Liver (tissue), 9 donors: Measurements from ENCODE around the gene SH2D6. TPM values are rescaled to one million over a fixed set of nuclear protein-coding genes. Genes with fewer than 3 reads are reported as not detected.

ENCODE experiments used
- DNase-seq: peaks from one replicate; pipeline ENCODE4 v3.0.0-alpha.2; 2017; ENCODE audit warnings: low spot score
- H3K27ac ChIP-seq, 2 donors: one replicate each; pipeline ENCODE4 v1.7.0; 2013; ENCODE audit warnings: inconsistent platforms in 2 of 2, low read length in 2 of 2, control low read depth in 1 of 2, low read depth in 1 of 2, mild to moderate bottlenecking in 1 of 2
- H3K27me3 ChIP-seq, 4 donors: one replicate each; pipeline versions ENCODE4 v1.6.1 to v1.7.0; 2013; ENCODE audit warnings: low read length in 3 of 4, inconsistent platforms in 1 of 4, mild to moderate bottlenecking in 1 of 4, moderate library complexity in 1 of 4; ENCODE audit not compliant: control insufficient read depth in 4 of 4, insufficient read depth in 4 of 4
- H3K36me3 ChIP-seq, 4 donors: one replicate each; pipeline versions ENCODE4 v1.6.1 to v1.7.0; 2013; ENCODE audit warnings: low read length in 3 of 4, mild to moderate bottlenecking in 3 of 4, low read depth in 1 of 4, moderate library complexity in 1 of 4; ENCODE audit not compliant: control insufficient read depth in 4 of 4, insufficient read depth in 3 of 4
- H3K4me1 ChIP-seq, 4 donors: one replicate each; pipeline versions ENCODE4 v1.6.1 to v1.7.0; 2013; ENCODE audit warnings: low read length in 3 of 4, mild to moderate bottlenecking in 3 of 4, moderate library complexity in 1 of 4; ENCODE audit not compliant: control insufficient read depth in 4 of 4, insufficient read depth in 4 of 4
- H3K4me3 ChIP-seq, 3 donors: one replicate each; pipeline versions ENCODE4 v1.6.1 to v1.7.0; 2013; ENCODE audit warnings: low read length in 3 of 3, control low read depth in 1 of 3, low read depth in 1 of 3, mild to moderate bottlenecking in 1 of 3
- H3K9ac ChIP-seq, 2 donors: one replicate each; pipeline ENCODE4 v1.7.0; 2013; ENCODE audit warnings: low read length in 2 of 2, mild to moderate bottlenecking in 2 of 2, moderate library complexity in 2 of 2, control low read depth in 1 of 2, low read depth in 1 of 2
- H3K9me3 ChIP-seq, 4 donors: one replicate each; pipeline versions ENCODE4 v1.6.1 to v1.7.0; 2013; ENCODE audit warnings: low read length in 3 of 4; ENCODE audit not compliant: control insufficient read depth in 4 of 4
- ATF3 ChIP-seq: IDR thresholded peaks from 2 replicates; pipeline ENCODE4 v1.6.1; 2016; ENCODE audit warnings: antibody characterized with exemption
- CTCF ChIP-seq: fragments of 150-350 bp; IDR thresholded peaks from 2 replicates; pipeline ENCODE4 v1.5.1; 2017; ENCODE audit warnings: improper control_type of control experiment, low read depth, low read length; ENCODE audit not compliant: missing input control
- EGR1 ChIP-seq, 2 donors: IDR thresholded peaks; 2 replicates each; pipeline ENCODE4 v1.6.1; 2016 to 2018; ENCODE audit warnings: antibody characterized with exemption in 2 of 2, low read depth in 2 of 2
- FOXA1 ChIP-seq: IDR thresholded peaks from 2 replicates; pipeline ENCODE4 v1.6.1; 2016; ENCODE audit warnings: antibody characterized with exemption
- FOXA2 ChIP-seq: IDR thresholded peaks from 2 replicates; pipeline ENCODE4 v1.6.1; 2016; ENCODE audit warnings: antibody characterized with exemption
- GABPA ChIP-seq, 2 donors: IDR thresholded peaks in 1 of 2; conservative IDR thresholded peaks in 1 of 2; 2 replicates each; pipeline ENCODE4 v1.6.1; 2016; ENCODE audit warnings: antibody characterized with exemption in 2 of 2, mild to moderate bottlenecking in 1 of 2, moderate library complexity in 1 of 2
- HNF4A ChIP-seq, 2 donors: conservative IDR thresholded peaks; 2 replicates each; pipeline ENCODE4 v1.6.1; 2016; ENCODE audit warnings: antibody characterized with exemption in 2 of 2, mild to moderate bottlenecking in 2 of 2
- HNF4G ChIP-seq: IDR thresholded peaks from 2 replicates; pipeline ENCODE4 v1.6.1; 2016; ENCODE audit warnings: antibody characterized with exemption
- JUND ChIP-seq, 2 donors: IDR thresholded peaks; 2 replicates each; pipeline ENCODE4 v1.6.1; 2016; ENCODE audit warnings: antibody characterized with exemption in 2 of 2
- MAX ChIP-seq: IDR thresholded peaks from 2 replicates; pipeline ENCODE4 v1.6.1; 2016; ENCODE audit warnings: antibody characterized with exemption
- NR2F2 ChIP-seq: IDR thresholded peaks from 2 replicates; pipeline ENCODE4 v1.6.1; 2016; ENCODE audit warnings: antibody characterized with exemption
- RAD21 ChIP-seq, 2 donors: IDR thresholded peaks; 2 replicates each; pipeline ENCODE4 v1.6.1; 2016; ENCODE audit warnings: antibody characterized with exemption in 2 of 2, mild to moderate bottlenecking in 2 of 2
- REST ChIP-seq: IDR thresholded peaks from 2 replicates; pipeline ENCODE4 v1.6.1; 2016; ENCODE audit warnings: antibody characterized with exemption, mild to moderate bottlenecking
- RXRA ChIP-seq, 2 donors: IDR thresholded peaks; 2 replicates each; pipeline ENCODE4 v1.6.1; 2017 to 2018; ENCODE audit warnings: antibody characterized with exemption in 2 of 2, mild to moderate bottlenecking in 1 of 2
- SP1 ChIP-seq: IDR thresholded peaks from 2 replicates; pipeline ENCODE4 v1.6.1; 2018; ENCODE audit warnings: antibody characterized with exemption, mild to moderate bottlenecking
- TAF1 ChIP-seq: conservative IDR thresholded peaks from 2 replicates; pipeline ENCODE4 v1.6.1; 2016; ENCODE audit warnings: antibody characterized with exemption, mild to moderate bottlenecking
- YY1 ChIP-seq: IDR thresholded peaks from 2 replicates; pipeline ENCODE4 v1.6.1; 2016; ENCODE audit warnings: antibody characterized with exemption, mild to moderate bottlenecking
- ZBTB33 ChIP-seq: IDR thresholded peaks from 2 replicates; pipeline ENCODE4 v1.6.1; 2016; ENCODE audit warnings: antibody characterized with exemption
- WGBS: extraction: QIAGEN DNeasy Blood & Tissue Kit; methylation state at CpG from one replicate; pipeline ENCODE4 v1.1.7; 2013; 5-methylcytosine and 5-hydroxymethylcytosine counted together
- polyA plus RNA-seq, 2 donors: library from polyadenylated mRNA; stranded (reverse) in 1 of 2; unstranded in 1 of 2; fragments of 200-250 nt in 1 of 2; fragments of >200 nt in 1 of 2; fragmentation: Nextera tagmentation in 1 of 2; extraction: Ambion mirVana in 1 of 2; gene quantifications; one replicate each; pipeline versions ENCODE4 v1.2.1 to v1.2.3, GENCODE V29; 2013 to 2015
- total RNA-seq, 2 donors: library from RNA; depleted of rRNA; stranded (reverse); fragments of >200 nt; gene quantifications; one replicate each; pipeline ENCODE4 v1.2.3, GENCODE V29; 2014
- donor health status: healthy.
- donor health status: healthy.
- donor health status: healthy.
- donor health status: healthy.
- donor health status: healthy.

The SH2D6 gene
- total and polyA plus RNA-seq, 4 donors, result 0.28 to 0.92 (median 0.39) TPM; not detected in 1

GRCh38 chr2:85390941-85391669 lies 27.4 kb upstream of the SH2D6 start:
- H3K27ac ChIP-seq, result no peak overlapping the region
- peak; percentile 75 for DNase-seq
- H3K9me3 ChIP-seq, result no peaks in the 10 kb centered on the region
- no peaks in the 10 kb centered on the region for H3K4me1 ChIP-seq
- 86% methylated on average over 11 of the region's 11 CpGs for WGBS
- no peaks in the 10 kb centered on the region for H3K27me3 ChIP-seq
- H3K4me3 ChIP-seq, result no peak overlapping the region
- H3K9ac ChIP-seq, result no peak overlapping the region
- peaks cover 3 to 38% (median 6%) of the 10 kb centered on the region in 4 donors for H3K36me3 ChIP-seq
- no peak for TF ChIP-seq JUND (IDR thresholded peaks at IDR 0.05)
- no peak for TF ChIP-seq FOXA1
- peak; percentile 73 to 84 for TF ChIP-seq RAD21 (IDR thresholded peaks at IDR 0.05)
- no peak for TF ChIP-seq RXRA (IDR thresholded peaks at IDR 0.05)
- peak; percentile 54 for TF ChIP-seq CTCF
- no peak for TF ChIP-seq FOXA2

GRCh38 chr2:85393836-85394235 lies 24.7 kb upstream of the SH2D6 start:
- Histone ChIP-seq H3K36me3 (peaks cover 0 to 23% (median 4%) of the 10 kb centered on the region in 4 donors), H3K27ac (no peak overlapping the region), H3K4me3 (no peak overlapping the region), H3K27me3 (no peaks in the 10 kb centered on the region), H3K9me3 (no peaks in the 10 kb centered on the region), H3K4me1 (peaks cover 0 to 2% (median 0%) of the 10 kb centered on the region in 4 donors), H3K9ac (no peak overlapping the region)
- no peak for DNase-seq
- 96% methylated on average over 4 of the region's 4 CpGs for WGBS
- TF ChIP-seq HNF4A (conservative IDR thresholded peaks at IDR 0.05) (no peak), MAX (no peak), HNF4G (no peak), EGR1 (IDR thresholded peaks at IDR 0.05; ENCODE audit: low read depth in 2 of 2) (no peak), REST (no peak), FOXA1 (no peak), GABPA (IDR thresholded peaks at IDR 0.05 in 1 of 2, conservative IDR thresholded peaks at IDR 0.05 in 1 of 2) (no peak), ZBTB33 (no peak), ATF3 (no peak), RAD21 (IDR thresholded peaks at IDR 0.05) (no peak), FOXA2 (no peak), JUND (IDR thresholded peaks at IDR 0.05) (no peak), TAF1 (no peak), SP1 (no peak), NR2F2 (no peak), RXRA (IDR thresholded peaks at IDR 0.05) (no peak), YY1 (no peak), CTCF (no peak)
